Ovary (tissue), 9 donors: ENCODE measurements around the gene NFASC. TPM values are rescaled to one million over a fixed set of nuclear protein-coding genes. Genes with fewer than 3 reads are reported as not detected.

Source experiments
- DNase-seq, 5 donors: peaks; one replicate each; pipeline ENCODE4 v3.0.0-alpha.2; 2019 to 2020
- H3K27ac ChIP-seq, 2 donors: fragments of 200-600 bp; one replicate each; pipeline versions ENCODE4 v1.5.1 to v1.8.0; 2019 to 2022
- H3K27me3 ChIP-seq: fragments of 200-600 bp; one replicate; pipeline ENCODE4 v1.8.0; 2022
- H3K36me3 ChIP-seq: fragments of 200-600 bp; sonication (generic); one replicate; pipeline ENCODE4 v1.5.1; 2019
- H3K4me1 ChIP-seq: one replicate; pipeline ENCODE4 v1.8.1; 2013; ENCODE audit warnings: mild to moderate bottlenecking, moderate library complexity; ENCODE audit not compliant: insufficient read depth
- H3K4me3 ChIP-seq: fragments of 200-600 bp; sonication (generic); one replicate; pipeline ENCODE4 v1.5.1; 2017
- H3K9me3 ChIP-seq, 2 donors: fragments of 200-600 bp in 1 of 2; sonication (generic) in 1 of 2; one replicate each; pipeline versions ENCODE4 v1.5.1 to v1.8.1; 2013 to 2019; ENCODE audit warnings: mild to moderate bottlenecking in 1 of 2, moderate library complexity in 1 of 2
- EP300 ChIP-seq: sonication (generic); formaldehyde crosslinking; IDR thresholded peaks from one replicate; pipeline ENCODE4 v1.6.1; 2017; ENCODE audit warnings: antibody characterized with exemption
- POLR2A ChIP-seq: fragments of 450-650 bp; IDR thresholded peaks from one replicate; pipeline ENCODE4 v1.6.1; 2017; ENCODE audit warnings: antibody characterized with exemption, mild to moderate bottlenecking, moderate library complexity
- WGBS, 3 donors: extraction: QIAGEN DNeasy Blood & Tissue Kit in 1 of 3; methylation state at CpG; one replicate each; pipeline versions ENCODE4 v1.1.5 to v1.1.7; 2013 to 2017; 5-methylcytosine and 5-hydroxymethylcytosine counted together
- intact Hi-C, 4 donors: fragments of 100-400 bp; cut with DNase I; formaldehyde crosslinking; loops; one replicate each; pipeline versions ENCODE4 v1.11.0 to v1.15.1; 2022 to 2023
- polyA plus RNA-seq, 2 donors: library from polyadenylated mRNA; stranded (reverse); fragments of 200-250 nt in 1 of 2; fragments of 350-450 nt in 1 of 2; fragmentation: Illumina TruSeq in 1 of 2; extraction: RNeasy Lipid Tissue Mini Kit (QIAGEN cat#74804) in 1 of 2; gene quantifications; one replicate each; pipeline ENCODE4 v1.2.3, GENCODE V29; 2013 to 2014
- total RNA-seq, 7 donors: library from RNA; depleted of rRNA in 2 of 7; stranded (reverse); fragments of >200 nt in 2 of 7; fragmentation: NEBNext Ultra II Directional in 3 of 7; extraction: Animal tissue kit (Norgen Biotek cat#: 25700) in 3 of 7; gene quantifications; one replicate each; pipeline versions ENCODE4 v1.1.0 to v1.2.4, GENCODE V29; 2016 to 2023
- TF ChIP-seq, protein P1 (sequence below), 3 donors: fragments of 450-650 bp in 2 of 3; fragments of 200-600 bp in 1 of 3; IDR thresholded peaks; one replicate each; pipeline versions ENCODE4 v1.5.1 to v1.8.0; 2016 to 2022; ENCODE audit warnings: antibody characterized with exemption in 3 of 3, mild to moderate bottlenecking in 1 of 3
- donor health status: DM: no; HTN: no; CAD: no; lungs with moderate emphysema.
- donor health status: DM: no; HTN: no; CAD: no.
- donor health status: Bipolar disorder and iron deficiency.
- donor health status: DM: yes; HTN: yes; CAD: no.
- donor health status: DM: no; HTN: no; CAD: no.
- donor health status: DM: yes; HTN: yes; CAD: no.

Gene NFASC
- total and polyA plus RNA-seq, 9 donors: 9.3 to 73.2 (median 20.9) TPM

DNA sequence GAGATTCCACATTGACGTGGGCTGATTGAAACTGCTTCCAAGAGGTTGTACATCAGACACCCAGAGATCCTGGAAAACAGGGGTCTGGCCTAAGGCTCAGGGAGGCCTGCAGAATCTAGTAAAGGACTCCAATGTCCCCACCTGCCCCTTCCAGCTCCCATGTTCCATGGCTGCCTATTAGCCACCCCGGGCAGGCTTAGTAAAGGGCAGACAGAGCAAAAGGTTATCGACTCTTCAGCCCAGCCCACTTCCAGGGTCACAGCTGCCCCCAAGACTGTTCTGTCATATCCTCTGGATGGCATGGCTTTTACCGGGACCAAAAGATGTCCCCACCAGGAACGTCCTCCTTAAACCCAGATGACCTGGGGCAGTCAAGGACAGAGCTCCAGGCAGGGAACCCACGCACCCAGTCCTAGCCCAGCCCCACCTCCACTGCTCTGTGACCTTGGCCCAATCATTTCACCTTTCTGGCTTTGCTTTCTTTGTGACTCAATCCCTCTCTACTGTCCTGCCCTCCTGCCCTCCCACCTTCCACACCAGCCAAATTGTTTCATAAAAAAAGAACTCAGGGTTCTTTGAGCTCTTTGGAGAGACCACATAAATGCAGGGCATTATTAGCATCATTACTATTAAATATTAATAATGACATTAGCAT is 167.6 kb downstream of the NFASC start:
- H3K27me3 ChIP-seq: no peaks in the 10 kb centered on the region
- no peaks in the 10 kb centered on the region for H3K36me3 ChIP-seq
- H3K4me3 ChIP-seq: no peak overlapping the region
- no peak for TF ChIP-seq POLR2A
- TF ChIP-seq, protein P1, sequence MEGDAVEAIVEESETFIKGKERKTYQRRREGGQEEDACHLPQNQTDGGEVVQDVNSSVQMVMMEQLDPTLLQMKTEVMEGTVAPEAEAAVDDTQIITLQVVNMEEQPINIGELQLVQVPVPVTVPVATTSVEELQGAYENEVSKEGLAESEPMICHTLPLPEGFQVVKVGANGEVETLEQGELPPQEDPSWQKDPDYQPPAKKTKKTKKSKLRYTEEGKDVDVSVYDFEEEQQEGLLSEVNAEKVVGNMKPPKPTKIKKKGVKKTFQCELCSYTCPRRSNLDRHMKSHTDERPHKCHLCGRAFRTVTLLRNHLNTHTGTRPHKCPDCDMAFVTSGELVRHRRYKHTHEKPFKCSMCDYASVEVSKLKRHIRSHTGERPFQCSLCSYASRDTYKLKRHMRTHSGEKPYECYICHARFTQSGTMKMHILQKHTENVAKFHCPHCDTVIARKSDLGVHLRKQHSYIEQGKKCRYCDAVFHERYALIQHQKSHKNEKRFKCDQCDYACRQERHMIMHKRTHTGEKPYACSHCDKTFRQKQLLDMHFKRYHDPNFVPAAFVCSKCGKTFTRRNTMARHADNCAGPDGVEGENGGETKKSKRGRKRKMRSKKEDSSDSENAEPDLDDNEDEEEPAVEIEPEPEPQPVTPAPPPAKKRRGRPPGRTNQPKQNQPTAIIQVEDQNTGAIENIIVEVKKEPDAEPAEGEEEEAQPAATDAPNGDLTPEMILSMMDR (IDR thresholded peaks at IDR 0.05): no peak
- no peak for TF ChIP-seq EP300
- H3K4me1 ChIP-seq: no peaks in the 10 kb centered on the region
- H3K27ac ChIP-seq: no peak overlapping the region
- WGBS, 3 donors: 72 to 78% (median 76%) methylated on average over 6 of the region's 6 CpGs
- intact Hi-C loops: no loop called here
- DNase-seq: no peak
- H3K9me3 ChIP-seq: no peaks in the 10 kb centered on the region

DNA sequence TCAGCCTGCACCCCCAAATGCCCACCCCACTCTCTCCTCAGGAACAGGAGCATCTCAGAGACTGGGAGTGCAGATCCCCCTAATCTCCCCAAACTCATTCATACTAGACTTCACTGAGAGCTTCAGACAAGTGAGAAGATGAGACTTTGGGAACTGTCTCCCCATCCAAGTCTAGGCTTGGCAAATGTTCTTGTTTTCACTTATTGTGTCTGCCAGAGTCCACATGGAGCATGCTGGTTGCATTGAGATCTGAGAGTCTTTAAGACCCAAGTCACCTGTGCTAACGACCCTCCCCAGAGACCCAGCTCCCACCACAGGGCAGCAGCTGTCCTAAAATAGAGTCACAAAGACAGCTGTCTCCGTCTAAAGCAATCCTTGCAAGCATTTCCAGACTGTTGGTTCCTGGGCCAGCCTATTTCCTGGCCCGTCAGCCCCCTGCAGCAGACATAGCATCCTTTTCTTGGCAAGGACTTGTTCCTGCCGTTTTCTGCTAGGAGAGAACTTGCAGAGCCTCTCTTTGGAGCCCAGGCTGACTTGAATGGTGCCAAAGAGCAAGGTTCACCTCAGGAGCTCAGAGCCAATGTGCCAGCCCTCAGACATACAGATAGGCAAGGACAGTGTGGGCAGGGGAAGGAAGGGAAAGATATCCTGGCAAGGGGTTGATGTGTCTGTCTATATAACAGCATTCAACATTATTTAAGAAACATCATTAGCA is 170.5 kb downstream of the NFASC start:
- Histone ChIP-seq H3K36me3 (no peaks in the 10 kb centered on the region), H3K4me1 (no peaks in the 10 kb centered on the region), H3K4me3 (no peak overlapping the region), H3K27me3 (no peaks in the 10 kb centered on the region), H3K9me3 (no peaks in the 10 kb centered on the region), H3K27ac (no peak overlapping the region)
- TF ChIP-seq EP300 (no peak), POLR2A (no peak)
- TF ChIP-seq, protein P1 (IDR thresholded peaks at IDR 0.05): no peak
- no peak for DNase-seq
- 9 to 14% (median 13%) methylated on average over 4 of the region's 4 CpGs for WGBS, 3 donors
- intact Hi-C loops: no loop called here

DNA sequence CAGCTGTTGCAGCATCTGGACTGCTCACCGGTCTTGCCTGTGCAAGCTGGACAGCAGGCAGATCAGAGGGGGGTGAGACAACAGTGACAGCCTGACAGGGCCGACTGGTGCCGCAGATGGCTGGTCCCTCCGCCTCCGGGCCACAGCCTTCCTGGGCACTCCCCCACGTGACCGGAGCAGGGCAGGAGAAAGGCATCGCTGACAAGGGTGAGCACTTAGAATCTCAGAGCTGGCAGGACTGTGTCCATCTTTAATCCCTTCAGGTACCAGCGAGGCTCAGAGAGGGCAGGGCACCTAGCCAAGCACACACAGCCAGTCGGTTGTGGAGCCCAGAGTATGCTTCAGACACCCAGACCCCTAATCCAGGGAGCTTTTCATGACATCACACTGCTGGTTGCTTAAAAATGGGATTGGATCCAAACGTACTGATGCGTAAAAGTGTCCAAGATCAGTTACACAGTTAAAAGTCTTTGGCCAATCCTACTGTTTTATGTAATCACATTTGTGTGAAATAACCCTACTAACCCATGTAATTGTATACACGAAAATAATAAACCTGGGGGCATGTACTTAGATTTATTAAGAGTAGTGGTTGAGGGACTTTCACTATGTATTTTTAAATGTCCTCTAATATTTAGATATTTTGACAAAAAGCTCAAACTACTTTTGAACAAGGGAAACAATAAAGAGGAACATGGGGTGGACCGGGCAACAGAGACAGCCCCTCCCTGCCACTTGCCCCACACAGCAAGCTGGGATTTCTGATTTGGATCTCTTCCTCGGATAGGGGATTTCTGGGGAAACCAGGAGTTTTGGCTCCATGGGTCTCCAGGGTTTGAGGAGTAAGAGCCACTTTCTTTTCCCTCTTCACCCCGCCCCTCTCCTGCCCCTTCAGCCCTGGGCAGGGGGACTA is 171.6 kb downstream of the NFASC start:
- Histone ChIP-seq H3K4me3 (no peak overlapping the region), H3K27ac (no peak overlapping the region), H3K27me3 (no peaks in the 10 kb centered on the region), H3K9me3 (no peaks in the 10 kb centered on the region), H3K36me3 (no peaks in the 10 kb centered on the region), H3K4me1 (no peaks in the 10 kb centered on the region)
- TF ChIP-seq EP300 (no peak), POLR2A (no peak)
- TF ChIP-seq, protein P1 (IDR thresholded peaks at IDR 0.05): no peak
- no peak for DNase-seq
- intact Hi-C loops: no loop called here
- WGBS, 3 donors: 50 to 62% (median 51%) methylated on average over 16 of the region's 16 CpGs
